Body of pancreas (tissue), 4 donors: Measurements from ENCODE around the gene MYL3. TPM values are rescaled to one million over a fixed set of nuclear protein-coding genes. Genes with fewer than 3 reads are reported as not detected.

Experiments used
- ATAC-seq: fragments of 150-250 bp; one replicate; pipeline ENCODE4 v1.9.1; 2016
- DNase-seq, 4 donors: peaks; one replicate each; pipeline ENCODE4 v3.0.0-alpha.2; 2019
- H3K27ac ChIP-seq, 4 donors: fragments of 200-600 bp; sonication (generic); 1 replicate in 3 of 4; 2 replicates in 1 of 4; pipeline versions ENCODE4 v1.5.1 to v1.6.1; 2016 to 2019; ENCODE audit warnings: mild to moderate bottlenecking in 1 of 4, mixed read lengths in 1 of 4, moderate library complexity in 1 of 4
- H3K27me3 ChIP-seq, 2 donors: fragments of 200-600 bp; sonication (generic); one replicate each; pipeline ENCODE4 v1.6.0; 2016; ENCODE audit warnings: mild to moderate bottlenecking in 1 of 2
- H3K36me3 ChIP-seq, 2 donors: fragments of 200-600 bp; sonication (generic); replicated peaks in 1 of 2; 2 replicates each; pipeline ENCODE4 v1.5.1; 2016; ENCODE audit warnings: low read depth in 2 of 2; ENCODE audit not compliant: insufficient read depth in 1 of 2
- H3K4me1 ChIP-seq: fragments of 200-600 bp; sonication (generic); one replicate; pipeline ENCODE4 v1.6.0; 2016
- H3K4me3 ChIP-seq, 2 donors: fragments of 200-600 bp; sonication (generic); 1 replicate in 1 of 2; 2 replicates in 1 of 2; pipeline ENCODE4 v1.5.1; 2016 to 2019
- H3K9me3 ChIP-seq, 3 donors: fragments of 200-600 bp; sonication (generic); 1 replicate in 2 of 3; 2 replicates in 1 of 3; pipeline ENCODE4 v1.5.1; 2016
- CTCF ChIP-seq, 7 experiments: fragments of 450-650 bp in 4 of 7; fragments of 200-600 bp in 3 of 7; sonication (generic) in 3 of 7; IDR thresholded peaks; one replicate each; pipeline ENCODE4 v1.5.1; 2016 to 2019; ENCODE audit warnings: antibody characterized with exemption in 7 of 7
- POLR2A ChIP-seq, 3 donors: fragments of 450-650 bp; IDR thresholded peaks; one replicate each; pipeline ENCODE4 v1.6.1; 2016; ENCODE audit warnings: antibody characterized with exemption in 3 of 3, mild to moderate bottlenecking in 2 of 3
- WGBS, 2 donors: methylation state at CpG; one replicate each; pipeline ENCODE4 v1.1.5; 2017; 5-methylcytosine and 5-hydroxymethylcytosine counted together
- intact Hi-C: fragments of 100-400 bp; cut with DNase I; formaldehyde crosslinking; loops from one replicate; pipeline ENCODE4 v1.15.1; 2023
- total RNA-seq, 2 donors: library from RNA; depleted of rRNA; stranded (reverse); fragments of >200 nt; gene quantifications; one replicate each; pipeline ENCODE4 v1.1.0, GENCODE V29; 2016

Gene MYL3
- total RNA-seq, 2 donors from 2014 or later: 10.4 TPM; not detected in 1

- TF ChIP-seq CTCF (IDR thresholded peaks at IDR 0.05): no peak
- TF ChIP-seq POLR2A (IDR thresholded peaks at IDR 0.05): no peak
- 88% methylated on average over 2 of the region's 2 CpGs; no CpG with 5 or more reads in 1 of the 2 donors for WGBS, 2 donors
- Histone ChIP-seq H3K9me3 (no peaks in the 10 kb centered on the region), H3K4me1 (no peaks in the 10 kb centered on the region), H3K27ac (no peak overlapping the region), H3K27me3 (no peaks in the 10 kb centered on the region), H3K36me3 (no peaks in the 10 kb centered on the region), H3K4me3 (no peak overlapping the region)
- ATAC-seq: no peak
- DNase-seq: peak; percentile 0 to 4 (median 1)
- intact Hi-C loops: no loop called here
Measured at GRCh38 chr3:46852839-46853355, 10.3 kb downstream of the MYL3 start.

GRCh38 chr3:46852334-46852720, 10.9 kb downstream of the MYL3 start:
- intact Hi-C loops: no loop called here
- Histone ChIP-seq H3K9me3 (no peaks in the 10 kb centered on the region), H3K4me1 (no peaks in the 10 kb centered on the region), H3K36me3 (no peaks in the 10 kb centered on the region), H3K27ac (no peak overlapping the region), H3K27me3 (no peaks in the 10 kb centered on the region), H3K4me3 (no peak overlapping the region)
- ATAC-seq (no peak), DNase-seq (no peak)
- TF ChIP-seq CTCF (IDR thresholded peaks at IDR 0.05) (no peak), POLR2A (IDR thresholded peaks at IDR 0.05) (no peak)
- WGBS, 2 donors: 91% methylated on average over 8 to 9 of the region's 9 CpGs

GRCh38 chr3:46851364-46852333, 11.6 kb downstream of the MYL3 start:
- H3K27ac ChIP-seq: no peak overlapping the region
- WGBS, 2 donors: 71 to 77% methylated on average over 11 to 13 of the region's 13 CpGs
- peak in 1 of 4 donors; percentile 1 for DNase-seq
- ATAC-seq: no peak
- no peaks in the 10 kb centered on the region for H3K9me3 ChIP-seq
- intact Hi-C loops: no loop called here
- peaks cover 1% of the 10 kb centered on the region for H3K4me1 ChIP-seq
- H3K4me3 ChIP-seq: no peak overlapping the region
- TF ChIP-seq POLR2A (IDR thresholded peaks at IDR 0.05): no peak
- no peak for TF ChIP-seq CTCF (IDR thresholded peaks at IDR 0.05)
- no peaks in the 10 kb centered on the region for H3K27me3 ChIP-seq
- no peaks in the 10 kb centered on the region for H3K36me3 ChIP-seq

- intact Hi-C loops: no loop called here
- WGBS, 2 donors: 67 to 68% methylated on average over 1 of the region's 1 CpG
- no peaks in the 10 kb centered on the region for H3K9me3 ChIP-seq
- peak in 1 of 4 donors; percentile 0 for DNase-seq
- no peaks in the 10 kb centered on the region for H3K27me3 ChIP-seq
- H3K4me3 ChIP-seq: no peak overlapping the region
- no peak overlapping the region for H3K27ac ChIP-seq
- peaks cover 10% of the 10 kb centered on the region for H3K4me1 ChIP-seq
- no peak for ATAC-seq
- no peak for TF ChIP-seq CTCF (IDR thresholded peaks at IDR 0.05)
- TF ChIP-seq POLR2A (IDR thresholded peaks at IDR 0.05): no peak
- no peaks in the 10 kb centered on the region for H3K36me3 ChIP-seq
Measured at GRCh38 chr3:46850468-46850779, 12.8 kb downstream of the MYL3 start.
